HuH-7.5 (cell line): ENCODE data around the gene MAPK8IP2.
"Not testable (repeated sequence)": the region's sequence is repeated elsewhere in the genome, so short reads cannot be mapped to it uniquely, and the experiment has no call there.

Source experiments
- DNase-seq: peaks from one replicate; pipeline ENCODE4 v3.0.0; 2011; ENCODE audit warnings: low spot score

The MAPK8IP2 gene

DNA sequence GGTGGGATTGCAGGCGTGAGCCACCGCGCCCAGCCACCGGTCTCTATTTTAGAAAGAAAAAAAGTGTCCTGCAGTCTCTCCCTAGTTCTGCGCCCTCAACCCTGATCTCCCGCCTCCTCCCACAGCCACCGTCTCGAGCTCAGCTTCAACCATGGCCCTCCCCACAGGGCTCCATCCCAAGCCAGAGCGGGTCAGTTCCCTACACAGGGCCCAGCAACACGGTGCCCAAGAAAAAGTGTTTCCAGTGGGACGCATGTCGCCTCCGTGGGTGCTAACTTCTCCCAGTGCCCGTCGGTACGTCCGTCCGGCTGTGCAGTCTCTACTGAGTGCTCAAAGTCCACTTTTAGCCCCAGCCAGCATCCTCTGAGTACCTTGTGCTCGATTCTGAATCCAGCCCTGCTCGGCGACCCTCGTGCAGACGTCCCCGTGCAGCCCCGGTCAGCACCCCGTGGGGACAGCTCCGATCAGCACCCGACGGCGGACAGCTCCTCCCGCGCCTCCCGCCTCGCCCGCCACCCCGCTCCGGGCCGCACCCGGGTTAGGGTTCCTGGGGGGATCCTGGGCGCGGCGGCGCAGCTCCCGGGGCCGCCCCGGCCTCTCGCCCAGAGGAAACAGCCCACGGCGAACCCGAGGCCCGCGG, 657 bp upstream of the MAPK8IP2 start:
- peak; percentile 97 for DNase-seq

DNA sequence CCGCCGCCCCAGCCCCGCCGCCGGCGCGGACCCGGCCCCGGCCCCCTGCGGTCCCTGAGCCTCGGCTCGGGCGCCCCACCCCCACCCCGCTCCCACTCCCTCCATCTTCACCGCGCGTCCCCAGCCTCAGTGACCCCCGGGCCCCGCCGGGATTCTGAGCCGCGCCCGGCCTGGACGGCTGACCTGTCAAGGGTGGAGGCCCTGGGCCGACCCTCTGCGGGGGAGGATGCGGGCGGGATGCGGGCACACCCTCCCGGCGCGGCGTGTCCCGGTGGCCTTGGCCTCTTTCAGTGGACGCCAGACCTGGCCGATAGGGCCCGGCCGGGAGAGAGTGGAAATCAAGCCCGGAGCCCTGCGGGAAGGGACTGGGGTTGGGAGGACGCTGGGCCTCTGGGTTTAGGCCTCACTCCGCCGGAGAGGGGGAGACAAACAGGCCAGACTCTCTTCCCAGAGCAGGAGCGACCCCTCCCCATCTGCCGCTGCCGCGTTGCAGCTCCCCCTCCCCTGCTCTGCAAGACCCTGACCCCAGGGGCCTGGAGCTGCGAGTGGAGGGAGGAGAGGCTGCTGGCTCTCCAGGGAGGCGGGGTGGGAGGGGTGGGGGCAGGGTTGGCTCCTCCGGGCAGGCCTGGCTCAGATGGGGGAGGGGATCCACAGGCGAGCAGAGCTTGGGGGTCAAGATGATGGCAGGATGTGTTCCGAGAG, 525 bp downstream of the MAPK8IP2 start:
- DNase-seq, result peak; percentile 78

DNA sequence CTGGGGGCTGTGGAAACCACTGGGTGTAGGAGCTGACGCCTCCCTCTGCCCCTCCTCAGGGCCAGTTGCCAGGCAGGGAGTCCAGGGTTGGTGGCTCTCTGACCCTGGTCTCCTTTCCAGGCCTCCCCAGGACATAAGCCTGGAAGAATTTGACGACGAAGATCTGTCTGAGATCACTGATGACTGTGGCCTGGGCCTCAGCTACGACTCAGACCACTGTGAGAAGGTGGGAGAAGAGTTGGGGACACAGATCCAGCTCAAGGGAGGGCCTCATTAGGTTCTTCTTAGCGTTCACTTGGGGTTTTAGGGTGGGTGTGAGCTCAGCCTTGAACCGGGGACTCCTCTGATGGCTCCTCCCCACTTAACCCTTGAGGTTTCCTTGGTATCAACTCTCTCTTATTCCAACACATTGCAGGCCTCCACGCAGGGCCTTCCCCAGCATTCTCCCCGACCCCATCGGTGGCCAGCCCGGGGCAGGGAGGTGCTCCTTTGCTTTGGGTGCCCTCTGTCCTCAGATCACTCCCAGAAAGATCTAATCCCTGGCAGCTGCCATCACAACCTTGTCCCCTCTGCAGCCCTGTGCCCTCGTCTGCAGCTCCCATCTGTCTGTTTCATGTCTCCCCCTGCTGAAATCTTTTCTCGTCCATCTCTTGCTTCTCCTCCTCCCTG, 1.2 kb downstream of the MAPK8IP2 start:
- no peak for DNase-seq

DNA sequence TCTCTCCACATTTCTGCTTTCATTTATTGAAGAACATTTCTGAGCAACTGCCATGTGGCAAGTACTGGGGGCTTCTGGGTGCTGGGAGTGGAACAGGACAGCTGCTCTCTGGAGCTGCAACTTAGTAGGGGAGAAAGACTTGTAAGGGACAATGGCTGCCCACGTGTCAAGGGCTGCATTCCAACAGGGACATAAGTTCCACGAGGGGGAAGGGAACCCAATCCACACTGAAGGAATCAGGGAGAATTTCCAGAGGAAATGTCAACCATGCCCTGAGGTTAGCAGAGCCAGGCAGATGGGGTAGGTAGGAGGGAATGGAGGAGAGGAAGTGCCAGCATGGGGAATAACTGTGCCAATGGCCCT, 1.7 kb downstream of the MAPK8IP2 start:
- DNase-seq, result no peak

DNA sequence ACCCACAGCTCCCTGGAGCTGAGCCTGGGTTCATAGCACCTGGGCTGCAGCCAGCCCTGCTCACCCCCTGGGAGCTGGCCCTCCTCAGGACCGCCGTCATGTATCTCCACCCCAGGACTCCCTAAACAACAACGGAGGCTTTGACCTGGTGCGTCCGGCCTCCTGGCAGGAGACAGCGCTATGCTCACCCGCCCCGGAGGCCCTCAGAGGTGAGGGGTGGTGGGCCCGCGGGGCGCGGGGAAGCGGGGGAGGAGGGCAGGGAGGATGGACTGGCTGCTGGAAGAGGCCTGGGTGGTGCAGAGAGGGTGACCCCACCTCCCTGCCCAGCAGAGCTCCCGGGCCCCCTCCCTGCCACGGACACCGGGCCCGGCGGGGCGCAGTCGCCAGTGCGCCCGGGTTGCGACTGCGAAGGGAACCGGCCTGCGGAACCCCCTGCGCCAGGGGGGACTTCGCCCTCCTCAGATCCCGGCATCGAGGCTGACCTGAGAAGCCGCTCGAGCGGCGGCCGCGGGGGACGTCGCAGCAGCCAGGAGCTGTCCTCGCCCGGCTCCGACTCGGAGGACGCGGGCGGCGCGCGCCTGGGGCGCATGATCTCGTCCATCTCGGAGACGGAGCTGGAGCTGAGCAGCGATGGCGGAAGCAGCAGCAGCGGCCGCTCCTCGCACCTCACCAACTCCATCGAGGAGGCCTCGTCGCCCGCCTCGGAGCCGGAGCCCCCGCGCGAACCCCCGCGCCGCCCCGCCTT, 3.1 kb downstream of the MAPK8IP2 start:
- DNase-seq, result no peak

DNA sequence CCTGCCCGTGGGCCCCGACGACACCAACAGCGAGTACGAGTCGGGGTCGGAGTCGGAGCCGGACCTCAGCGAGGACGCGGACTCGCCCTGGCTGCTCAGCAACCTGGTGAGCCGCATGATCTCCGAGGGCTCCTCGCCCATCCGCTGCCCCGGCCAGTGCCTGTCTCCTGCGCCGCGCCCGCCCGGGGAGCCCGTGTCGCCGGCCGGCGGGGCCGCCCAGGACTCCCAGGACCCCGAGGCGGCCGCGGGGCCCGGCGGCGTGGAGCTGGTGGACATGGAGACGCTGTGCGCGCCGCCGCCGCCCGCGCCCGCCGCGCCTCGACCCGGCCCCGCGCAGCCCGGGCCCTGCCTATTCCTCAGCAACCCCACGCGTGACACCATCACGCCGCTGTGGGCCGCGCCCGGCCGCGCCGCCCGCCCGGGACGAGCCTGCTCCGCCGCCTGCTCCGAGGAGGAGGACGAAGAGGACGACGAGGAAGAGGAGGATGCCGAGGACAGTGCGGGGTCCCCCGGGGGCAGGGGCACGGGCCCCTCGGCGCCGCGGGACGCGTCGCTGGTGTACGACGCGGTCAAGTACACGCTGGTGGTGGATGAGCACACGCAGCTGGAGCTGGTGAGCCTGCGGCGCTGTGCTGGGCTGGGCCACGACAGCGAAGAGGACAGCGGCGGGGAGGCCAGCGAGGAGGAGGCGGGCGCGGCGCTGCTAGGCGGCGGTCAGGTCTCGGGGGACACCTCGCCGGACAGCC, 3.8 kb downstream of the MAPK8IP2 start:
- DNase-seq, result no peak

DNA sequence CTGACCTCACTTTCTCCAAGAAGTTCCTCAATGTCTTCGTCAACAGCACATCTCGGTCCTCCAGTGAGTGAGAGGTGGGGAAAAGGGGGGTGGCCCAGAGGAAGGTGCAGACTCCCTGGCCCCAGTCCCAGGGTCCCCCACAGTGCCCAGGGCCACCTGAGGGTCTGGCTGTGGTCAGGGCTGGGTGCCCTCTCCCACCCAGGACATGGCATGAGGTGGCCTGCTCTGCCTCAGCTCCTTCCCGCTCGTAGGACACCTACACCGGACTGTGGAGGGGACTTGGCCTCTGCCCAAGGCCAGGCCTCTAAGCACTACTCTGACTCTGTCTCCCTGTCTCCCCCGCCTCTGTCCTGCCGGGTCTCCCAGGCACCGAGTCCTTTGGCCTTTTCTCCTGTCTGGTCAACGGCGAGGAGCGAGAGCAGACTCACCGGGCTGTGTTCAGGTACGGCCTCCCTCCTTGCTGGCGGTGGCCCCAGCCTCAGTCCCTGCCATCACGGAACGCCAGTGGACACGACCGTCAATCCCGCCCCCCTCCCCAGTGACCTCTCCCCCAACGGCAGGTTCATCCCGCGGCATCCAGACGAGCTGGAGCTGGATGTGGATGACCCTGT, 4.5 kb downstream of the MAPK8IP2 start:
- peak; percentile 31 for DNase-seq

DNA sequence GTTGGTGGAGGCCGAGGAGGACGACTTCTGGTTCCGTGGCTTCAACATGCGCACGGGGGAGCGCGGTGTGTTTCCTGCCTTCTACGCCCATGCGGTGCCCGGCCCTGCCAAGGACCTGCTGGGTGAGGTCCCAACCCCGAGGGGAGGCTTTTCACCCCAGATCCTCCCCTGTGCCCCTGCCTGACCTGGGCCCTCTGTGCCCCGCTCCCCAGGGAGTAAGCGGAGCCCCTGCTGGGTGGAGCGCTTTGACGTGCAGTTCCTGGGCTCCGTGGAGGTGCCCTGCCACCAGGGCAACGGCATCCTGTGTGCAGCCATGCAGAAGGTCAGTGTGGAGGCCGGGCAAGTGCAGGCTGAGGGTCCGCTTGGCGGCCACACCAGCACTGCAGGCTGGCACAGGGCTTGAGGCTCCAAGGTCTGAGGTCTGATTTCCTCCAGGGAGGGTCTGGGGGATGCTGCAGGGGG, 5.1 kb downstream of the MAPK8IP2 start:
- no peak for DNase-seq

DNA sequence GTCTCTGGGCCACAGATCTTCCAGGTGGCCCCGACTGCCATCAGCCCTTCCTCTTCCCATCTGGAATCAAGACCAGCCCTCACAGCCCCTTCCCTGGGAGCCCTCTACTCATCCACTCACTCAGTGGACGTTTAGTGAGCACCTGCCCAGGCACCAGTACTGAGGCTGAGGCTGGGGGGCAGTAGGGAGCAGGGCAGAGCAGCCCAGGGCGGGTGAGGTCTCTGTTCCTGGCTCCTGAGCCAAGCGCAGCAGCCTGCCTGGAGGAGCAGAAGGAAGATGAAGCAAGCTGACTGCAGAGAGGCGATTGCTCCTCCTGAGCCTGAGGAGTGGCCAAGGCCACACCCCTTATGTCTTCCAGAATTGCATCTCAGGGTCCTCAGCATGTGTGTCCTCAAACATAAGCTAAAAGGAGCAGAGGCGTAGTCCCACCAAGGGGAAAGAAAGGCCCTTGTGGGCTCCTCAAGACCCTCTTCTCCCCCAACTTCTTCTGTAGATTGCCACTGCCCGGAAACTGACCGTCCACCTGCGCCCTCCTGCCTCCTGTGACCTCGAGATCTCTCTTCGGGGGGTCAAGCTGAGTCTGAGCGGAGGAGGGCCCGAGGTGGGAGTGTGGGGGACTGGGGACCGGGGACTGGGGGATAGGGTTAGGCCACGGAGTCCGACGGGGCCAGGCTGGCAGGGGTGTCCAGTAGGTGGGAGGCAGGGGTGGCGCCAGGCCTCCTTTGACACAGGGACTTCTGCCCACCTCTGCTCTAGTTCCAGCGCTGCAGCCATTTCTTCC, 5.8 kb downstream of the MAPK8IP2 start:
- DNase-seq, result peak; percentile 66

DNA sequence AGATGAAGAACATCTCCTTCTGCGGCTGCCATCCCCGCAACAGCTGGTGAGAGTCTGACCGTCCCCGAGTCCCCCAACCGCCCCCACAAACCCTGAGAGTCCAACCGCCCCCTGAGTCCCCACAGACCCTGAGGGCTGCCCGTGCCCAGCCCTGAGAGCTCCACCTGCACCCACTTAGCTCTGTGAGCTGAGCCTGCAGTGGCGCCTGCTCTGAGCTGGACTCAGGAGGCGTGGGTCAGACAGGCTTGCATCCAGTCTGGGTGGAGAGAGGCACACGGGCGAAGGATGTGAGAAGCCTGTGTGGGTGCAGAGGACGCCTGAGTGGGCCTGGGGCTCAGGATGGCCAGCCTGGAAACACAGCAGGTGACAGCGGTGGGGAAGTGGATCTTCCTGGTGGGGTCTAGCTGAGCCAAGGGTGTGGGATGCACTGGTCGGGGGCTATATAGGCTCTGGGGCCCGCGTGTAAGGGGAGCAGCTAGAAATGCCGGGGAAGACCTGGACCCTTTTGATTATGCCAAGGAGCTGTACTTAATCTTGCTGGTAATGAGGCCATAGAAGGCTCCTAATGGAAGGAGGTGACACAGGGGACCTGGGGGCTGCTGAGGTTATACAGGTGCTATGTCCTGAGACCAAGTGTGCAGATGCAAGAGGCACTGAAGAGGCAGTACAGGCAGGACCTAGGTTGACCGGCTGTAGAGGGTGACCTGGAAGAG, 6.5 kb downstream of the MAPK8IP2 start:
- peak; percentile 32 for DNase-seq

DNA sequence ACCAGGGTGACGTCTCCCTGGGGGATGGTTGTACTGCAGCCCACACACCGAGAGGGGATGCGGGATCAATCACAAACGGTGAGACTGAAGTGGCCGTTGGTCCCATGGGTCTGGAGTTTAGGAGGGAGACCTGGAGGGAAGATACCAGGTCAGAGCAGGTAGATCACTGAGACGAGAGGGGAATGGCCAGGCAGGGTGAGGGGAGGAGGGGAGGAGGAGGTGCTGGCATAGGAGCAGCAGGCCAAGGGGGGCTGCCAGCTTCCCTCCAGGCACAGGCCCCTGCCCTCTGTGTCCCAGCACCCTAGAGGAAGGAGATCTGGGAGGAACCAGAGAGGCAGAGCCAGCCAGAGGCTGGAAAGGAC, 7.0 kb downstream of the MAPK8IP2 start:
- no peak for DNase-seq

DNA sequence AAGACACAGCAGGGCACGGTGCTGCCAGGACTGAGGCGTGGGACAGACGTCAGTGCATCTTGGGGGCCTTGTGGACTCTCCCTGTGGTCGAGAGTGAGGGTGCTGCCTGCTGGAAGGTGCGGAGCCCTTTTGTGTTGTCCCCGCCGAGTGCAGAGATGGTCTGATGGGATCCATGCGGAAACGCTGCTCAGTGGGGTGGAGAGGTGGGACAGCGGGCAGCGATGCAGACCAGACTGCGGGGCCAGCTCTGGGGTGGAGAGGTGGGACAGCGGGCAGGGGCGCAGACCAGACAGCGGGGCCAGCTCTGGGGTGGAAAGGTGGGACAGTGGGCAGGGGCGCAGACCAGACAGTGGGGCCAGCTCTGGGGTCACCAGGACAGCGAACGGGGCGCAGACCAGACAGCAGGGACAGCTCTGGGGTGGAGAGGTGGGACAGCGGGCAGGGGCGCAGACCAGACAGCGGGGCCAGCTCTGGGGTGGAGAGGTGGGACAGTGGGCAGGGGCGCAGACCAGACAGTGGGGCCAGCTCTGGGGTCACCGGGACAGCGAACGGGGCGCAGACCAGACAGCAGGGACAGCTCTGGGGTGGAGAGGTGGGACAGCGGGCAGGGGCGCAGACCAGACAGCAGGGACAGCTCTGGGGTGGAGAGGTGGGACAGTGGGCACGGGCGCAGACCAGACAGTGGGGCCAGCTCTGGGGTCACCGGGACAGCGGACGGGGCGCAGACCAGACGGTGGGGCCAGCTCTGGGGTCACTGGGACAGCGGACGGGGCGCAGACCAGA, 7.7 kb downstream of the MAPK8IP2 start:
- DNase-seq, result not testable (repeated sequence)

DNA sequence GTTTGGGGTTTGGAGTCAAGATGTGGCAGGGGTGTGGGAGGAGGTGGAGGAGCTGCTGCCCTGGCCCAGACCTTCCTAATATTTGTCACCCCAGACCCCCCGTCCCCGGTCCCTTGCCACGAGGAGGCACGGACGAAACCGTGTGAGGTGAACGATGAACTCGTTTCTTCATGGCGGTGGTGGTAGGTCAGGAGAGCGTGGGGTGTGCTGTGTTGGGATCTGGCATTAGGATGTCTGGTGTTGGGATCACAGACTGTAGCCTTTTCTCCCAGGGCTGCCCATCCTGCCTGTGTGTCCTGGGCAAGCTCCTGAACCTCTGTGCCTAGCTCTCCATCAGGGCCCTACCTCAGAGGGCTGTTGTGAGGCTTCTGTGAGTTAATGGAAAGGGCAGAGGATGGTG, 8.4 kb downstream of the MAPK8IP2 start:
- peak; percentile 31 for DNase-seq

DNA sequence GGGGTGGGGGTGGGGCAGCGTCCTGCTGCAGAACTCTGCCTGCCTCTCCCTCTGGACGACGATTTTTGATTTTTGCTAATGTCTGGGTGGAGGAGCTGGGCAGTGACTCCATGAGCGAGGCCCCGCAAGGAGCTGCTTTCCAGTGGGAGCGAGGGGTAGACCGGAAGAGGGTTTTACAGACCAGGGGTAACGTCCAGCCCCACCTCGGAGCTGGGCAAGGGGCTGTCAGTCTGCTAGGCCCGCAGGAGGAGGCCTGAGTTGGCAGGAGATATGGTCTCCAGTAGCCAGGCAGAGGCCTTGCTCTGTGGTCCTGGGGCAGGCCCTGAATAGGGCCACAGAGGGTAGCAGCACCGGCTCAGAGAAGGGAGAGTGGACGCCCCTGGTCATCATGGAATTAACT, 9.0 kb downstream of the MAPK8IP2 start:
- DNase-seq, result no peak

DNA sequence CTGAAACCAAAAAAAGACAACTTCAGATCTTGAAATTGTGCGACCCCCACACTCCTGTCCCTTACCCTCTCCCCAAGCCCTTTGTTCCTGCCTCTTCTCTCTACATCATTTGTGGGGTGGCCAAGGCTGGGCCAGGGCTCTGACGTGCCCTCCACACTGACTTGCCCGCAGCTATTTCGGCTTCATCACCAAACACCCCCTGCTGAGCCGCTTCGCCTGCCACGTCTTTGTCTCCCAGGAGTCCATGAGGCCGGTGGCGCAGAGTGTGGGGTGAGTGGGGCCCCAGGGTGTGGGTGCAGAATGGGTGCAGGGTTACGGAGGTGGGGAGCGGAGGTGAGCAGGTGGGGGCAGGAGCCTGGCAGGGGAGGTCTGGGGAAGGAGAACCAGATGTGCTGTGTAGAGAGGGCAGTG, 9.5 kb downstream of the MAPK8IP2 start:
- no peak for DNase-seq

DNA sequence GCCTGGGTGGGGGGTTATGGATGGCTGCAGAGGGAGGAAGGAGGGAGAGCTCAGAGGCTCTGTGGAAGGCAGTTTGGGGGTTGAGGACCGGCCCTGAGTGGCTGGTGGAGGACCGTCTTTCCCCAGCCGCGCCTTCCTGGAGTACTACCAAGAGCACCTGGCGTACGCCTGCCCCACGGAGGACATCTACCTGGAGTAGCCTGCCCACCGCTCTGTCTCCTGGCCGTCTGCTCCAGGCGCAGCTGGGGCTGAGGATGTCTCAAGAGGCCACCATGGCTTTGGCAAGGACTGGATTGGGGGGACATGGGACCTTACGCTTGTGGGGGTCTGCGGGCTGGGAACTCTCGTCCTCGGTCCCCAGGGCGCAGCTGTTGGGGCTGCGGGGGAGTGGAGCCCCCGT, 10.0 kb downstream of the MAPK8IP2 start:
- DNase-seq, result no peak

DNA sequence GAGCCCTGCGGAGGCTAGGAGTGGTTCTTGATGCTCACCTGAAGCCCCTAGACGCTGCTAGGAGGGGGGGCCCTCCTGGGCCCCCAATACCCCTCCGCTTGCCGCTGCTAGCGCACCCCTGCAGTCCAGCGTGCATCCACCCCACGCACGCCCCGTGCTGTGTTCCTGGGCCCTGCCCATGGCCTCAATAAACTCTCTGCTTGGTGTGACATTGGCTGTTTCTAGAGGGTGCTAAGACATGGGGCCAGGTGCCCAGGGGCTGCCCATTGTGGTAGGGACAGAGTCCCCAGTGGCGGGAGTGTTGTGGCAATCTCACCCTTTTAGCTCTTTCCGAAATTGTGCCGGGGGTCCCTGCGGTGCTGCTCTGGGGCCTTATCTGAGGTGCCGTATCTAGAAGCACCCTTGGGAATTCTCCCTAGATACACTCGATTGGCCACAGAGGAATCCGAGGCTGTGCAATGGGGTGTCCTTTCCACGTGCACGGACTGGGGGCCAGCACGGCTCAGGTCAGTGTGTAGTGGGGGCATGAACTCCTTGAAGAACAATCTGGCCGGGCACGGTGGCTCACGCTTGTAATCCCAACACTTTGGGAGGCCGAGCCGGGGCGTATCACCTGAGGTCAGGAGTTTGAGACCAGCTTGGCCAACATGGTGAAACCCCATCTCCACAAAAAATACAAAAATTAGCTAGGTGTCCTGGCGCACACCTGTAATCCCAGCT, 10.9 kb downstream of the MAPK8IP2 start:
- DNase-seq, result no peak

DNA sequence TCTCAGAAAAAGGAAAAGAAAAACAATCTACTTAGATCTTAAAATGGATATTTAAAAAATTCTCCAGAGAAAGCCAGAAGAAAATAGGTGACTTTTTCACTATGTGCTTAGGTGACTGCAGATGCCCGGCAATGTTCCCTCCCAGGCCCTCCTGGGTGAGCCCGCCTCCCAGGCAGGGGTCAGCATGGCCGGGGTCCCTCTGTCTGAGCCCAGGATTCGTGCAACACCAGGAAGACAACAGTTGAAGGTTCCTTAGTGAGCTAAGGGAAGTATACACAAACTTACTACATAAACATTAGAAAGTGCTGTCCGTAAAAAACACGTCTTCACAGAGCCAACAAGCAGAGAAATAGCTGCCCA, 11.6 kb downstream of the MAPK8IP2 start:
- no peak for DNase-seq
